HG03025 (cell line): Measurements from ENCODE around the gene EIF2AK3.
"Not testable (repeated sequence)": the region's sequence is repeated elsewhere in the genome, so short reads cannot be mapped to it uniquely, and the experiment has no call there.

Experiments
- ATAC-seq: cut with Tn5 transposase; IDR thresholded peaks from one replicate; pipeline ENCODE4 v1.9.1; 2021; ENCODE audit warnings: mild to moderate bottlenecking, moderate library complexity; ENCODE audit not compliant: unreplicated experiment, low FRiP score

EIF2AK3 gene

GRCh38 chr2:88627055-88627855, at the start of gene EIF2AK3:
TSS of gene EIF2AK3 (minus strand) at chr2:88627464. CDS start at chr2:88627274, 190 bp downstream.
- ATAC-seq, result peak; percentile 89

GRCh38 chr2:88673363-88673762, 46.1 kb upstream of the EIF2AK3 start:
- ATAC-seq, result no peak

GRCh38 chr2:88671786-88672427, 44.6 kb upstream of the EIF2AK3 start:
- ATAC-seq, result no peak

- ATAC-seq, result no peak
These were observed 42.4 kb upstream of the EIF2AK3 start for GRCh38 chr2:88669482-88670214.

- no peak for ATAC-seq
These were observed 41.6 kb upstream of the EIF2AK3 start for GRCh38 chr2:88668862-88669261.

GRCh38 chr2:88667219-88667618, 40.0 kb upstream of the EIF2AK3 start:
- ATAC-seq, result no peak

- ATAC-seq, result no peak
These were observed 39.3 kb upstream of the EIF2AK3 start for GRCh38 chr2:88666576-88666975.

GRCh38 chr2:88660622-88661021, 33.4 kb upstream of the EIF2AK3 start:
- ATAC-seq, result no peak

- no peak for ATAC-seq
These were observed 32.3 kb upstream of the EIF2AK3 start for GRCh38 chr2:88659538-88659915.

GRCh38 chr2:88658881-88659537, 31.7 kb upstream of the EIF2AK3 start:
- no peak for ATAC-seq

- ATAC-seq, result no peak
These were observed 31.1 kb upstream of the EIF2AK3 start for GRCh38 chr2:88658326-88658725.

GRCh38 chr2:88657131-88657530, 29.9 kb upstream of the EIF2AK3 start:
- ATAC-seq, result no peak

GRCh38 chr2:88656690-88657089, 29.4 kb upstream of the EIF2AK3 start:
- no peak for ATAC-seq

GRCh38 chr2:88654714-88655113, 27.4 kb upstream of the EIF2AK3 start:
- ATAC-seq, result no peak

- no peak for ATAC-seq
These were observed 24.4 kb upstream of the EIF2AK3 start for GRCh38 chr2:88651646-88652045.

GRCh38 chr2:88645291-88645882, 18.1 kb upstream of the EIF2AK3 start:
- not testable (repeated sequence) for ATAC-seq

- no peak for ATAC-seq
These were observed 15.0 kb upstream of the EIF2AK3 start for GRCh38 chr2:88642278-88642677.

- ATAC-seq, result no peak
These were observed 14.1 kb upstream of the EIF2AK3 start for GRCh38 chr2:88641330-88641729.

GRCh38 chr2:88639865-88640264, 12.6 kb upstream of the EIF2AK3 start:
- no peak for ATAC-seq

GRCh38 chr2:88638743-88639142, 11.5 kb upstream of the EIF2AK3 start:
- ATAC-seq, result no peak
